Measurements from ENCODE around the gene TLR6. TPM values are rescaled to one million over a fixed set of nuclear protein-coding genes. Genes with fewer than 3 reads are reported as not detected.
"Not testable (repeated sequence)": the region's sequence is repeated elsewhere in the genome, so short reads cannot be mapped to it uniquely, and the experiment has no call there.

TLR6 gene
- polyA plus RNA-seq, 3 donors from 2014 or later, result 1.9 to 4.8 (median 3.9) TPM

DNA sequence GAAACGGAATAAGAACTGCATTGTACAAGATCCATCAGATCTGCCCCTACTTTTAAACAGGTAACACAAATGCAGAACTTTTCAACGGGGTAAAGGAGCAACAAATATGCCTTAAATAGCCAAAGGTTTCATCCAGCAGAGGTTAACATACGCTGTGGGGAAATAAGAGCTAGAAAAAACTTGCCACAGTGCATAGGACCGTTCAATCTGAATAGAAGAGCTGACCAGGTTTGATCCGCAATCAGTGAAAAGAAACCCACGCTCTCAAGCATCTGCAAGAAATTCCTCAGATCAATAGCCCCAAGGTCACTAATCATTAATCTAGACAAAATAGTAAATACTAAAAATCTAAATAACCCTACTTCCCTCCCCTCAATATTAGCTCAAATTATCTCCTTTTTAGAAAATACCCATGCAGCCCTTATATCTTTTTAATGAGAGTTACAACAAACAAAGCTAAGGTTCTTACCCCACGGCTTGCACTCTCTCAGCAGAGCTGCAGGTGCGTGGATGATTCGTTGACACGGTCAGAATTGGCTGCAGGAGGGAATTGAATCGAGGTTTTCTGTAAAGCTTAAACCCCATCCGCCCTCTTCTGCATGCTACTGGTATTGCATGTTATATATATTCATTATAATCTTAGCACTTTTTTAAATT is 74.0 kb downstream of the TLR6 start, which contains the start of gene TLR10:
TSS of gene TLR10 (minus strand) at position 539 of the 657 bp plus-strand sequence. CDS start 7,400 bp downstream, outside the sequence.
- Mint-ChIP-seq H3K36me3 (no peaks in the 10 kb centered on the region), H3K27me3 (ENCODE audit: low read depth in 3 of 3) (peaks cover 0 to 2% (median 2%) of the 10 kb centered on the region in 3 donors), H3K4me1 (peaks cover 2 to 8% of the 10 kb centered on the region in 2 donors), H3K9me3 (no peaks in the 10 kb centered on the region), H3K4me3 (peak within 1 kb of the TSS in 1 of 5 donors; percentile 66), H3K27ac (no peak within 1 kb of the TSS)
- DNase-seq, result peak; percentile 36 to 49 (median 45)

DNA sequence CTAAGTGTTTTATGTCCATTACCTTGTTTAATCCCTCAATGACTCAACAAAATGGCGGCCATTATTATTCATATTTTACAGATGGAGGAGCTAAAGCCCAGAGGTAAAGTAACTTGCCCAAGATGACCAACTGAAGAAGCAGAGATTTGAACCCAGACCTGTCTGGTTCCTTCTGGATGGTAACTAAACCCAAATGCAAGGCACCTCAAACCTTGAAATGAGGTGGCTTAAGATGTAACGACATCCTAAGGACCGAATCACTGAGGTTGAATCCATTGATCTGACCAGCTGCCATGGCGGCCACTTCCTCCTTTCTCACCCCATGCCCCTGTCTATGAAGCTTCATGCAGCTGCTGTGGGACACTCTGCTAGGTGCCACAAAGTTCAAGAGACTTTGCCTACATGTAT is 74.8 kb downstream of the TLR6 start:
- Mint-ChIP-seq H3K27ac (no peak overlapping the region), H3K4me1 (peaks cover 2 to 8% of the 10 kb centered on the region in 2 donors), H3K9me3 (no peaks in the 10 kb centered on the region), H3K36me3 (peaks cover 0 to 3% (median 0%) of the 10 kb centered on the region in 3 donors), H3K4me3 (no peak overlapping the region), H3K27me3 (ENCODE audit: low read depth in 3 of 3) (peaks cover 0 to 3% (median 2%) of the 10 kb centered on the region in 3 donors)
- DNase-seq, result no peak

DNA sequence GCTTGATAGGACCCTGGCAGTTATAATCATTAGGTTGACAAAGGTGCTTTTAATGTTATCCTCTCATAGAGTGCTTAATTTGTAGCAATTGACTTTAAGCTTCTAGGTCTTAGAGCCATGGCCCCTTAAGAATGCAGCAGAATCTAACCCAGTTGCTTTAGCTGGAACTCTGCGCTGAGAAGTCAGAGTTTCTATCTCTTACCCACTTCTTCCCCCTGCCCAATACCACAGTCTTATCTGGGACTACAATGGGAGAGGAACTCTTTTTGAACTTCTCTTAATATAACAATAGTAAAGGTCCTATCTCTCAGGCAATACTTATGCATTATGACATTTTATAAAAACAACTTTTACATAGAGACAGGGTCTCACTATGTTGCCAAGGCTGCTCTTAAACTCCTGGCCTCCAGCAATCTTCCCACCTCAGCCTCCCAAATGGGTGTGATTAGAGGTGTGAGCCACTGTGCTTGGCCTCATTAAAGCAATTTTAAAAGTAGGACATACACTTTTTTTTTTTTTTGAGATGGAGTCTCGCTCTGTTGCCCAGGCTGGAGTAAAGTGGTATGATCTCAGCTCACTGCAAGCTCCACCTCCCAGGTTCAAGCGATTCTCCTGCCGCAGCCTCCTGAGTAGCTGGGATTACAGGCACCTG is 75.7 kb downstream of the TLR6 start:
- no peak overlapping the region for H3K4me3 Mint-ChIP-seq
- no peak for DNase-seq

DNA sequence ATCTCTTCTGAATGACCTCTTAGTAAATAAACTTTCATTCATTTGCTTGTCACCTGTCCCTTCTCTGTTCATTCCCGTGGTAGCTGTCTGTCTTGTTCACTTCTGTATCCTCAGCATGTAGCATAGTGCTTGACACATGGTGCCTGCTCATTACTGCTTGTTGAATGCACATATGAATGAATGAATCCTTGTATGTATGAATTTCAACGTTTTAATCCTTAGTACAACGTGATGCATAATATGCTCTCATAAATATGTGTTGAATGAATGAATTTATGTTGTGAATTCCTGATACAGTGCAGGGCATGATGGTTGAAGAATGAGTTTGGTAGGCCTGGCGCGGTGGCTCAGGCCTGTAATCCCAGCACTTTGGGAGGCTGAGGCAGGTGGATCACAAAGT is 76.8 kb downstream of the TLR6 start:
- Mint-ChIP-seq H3K36me3 (peaks cover 0 to 4% (median 0%) of the 10 kb centered on the region in 3 donors), H3K27me3 (ENCODE audit: low read depth in 3 of 3) (peaks cover 0 to 9% (median 2%) of the 10 kb centered on the region in 3 donors), H3K27ac (no peak overlapping the region), H3K4me3 (no peak overlapping the region), H3K4me1 (peaks cover 2 to 8% of the 10 kb centered on the region in 2 donors), H3K9me3 (no peaks in the 10 kb centered on the region)
- DNase-seq, result no peak

More for the DNA sequence above, 75.7 kb downstream of the TLR6 start:
- H3K9me3 Mint-ChIP-seq, result no peaks in the 10 kb centered on the region
- H3K27ac Mint-ChIP-seq, result no peak overlapping the region
- H3K4me1 Mint-ChIP-seq, result peaks cover 2 to 8% of the 10 kb centered on the region in 2 donors
- H3K27me3 Mint-ChIP-seq (ENCODE audit: low read depth in 3 of 3), result peaks cover 0 to 9% (median 2%) of the 10 kb centered on the region in 3 donors
- peaks cover 0 to 4% (median 0%) of the 10 kb centered on the region in 3 donors for H3K36me3 Mint-ChIP-seq

DNA sequence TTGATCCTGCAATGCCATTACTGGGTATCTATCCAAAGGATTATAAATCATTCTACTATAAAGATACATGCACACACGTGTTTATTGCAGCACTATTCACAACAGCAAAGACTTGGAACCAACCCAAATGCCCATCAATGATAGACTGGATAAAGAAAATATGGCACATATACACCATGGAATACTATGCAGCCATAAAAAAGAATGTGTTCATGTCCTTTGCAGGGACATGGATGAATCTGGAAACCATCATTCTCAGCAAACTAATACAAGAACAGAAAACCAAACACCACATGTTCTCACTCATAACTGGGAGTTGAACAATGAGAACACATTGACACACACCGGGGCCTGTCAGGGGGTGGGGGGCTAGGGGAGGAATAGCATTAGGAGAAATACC is 78.7 kb downstream of the TLR6 start:
- not testable (repeated sequence) for H3K9me3 Mint-ChIP-seq; H3K27me3 Mint-ChIP-seq (ENCODE audit: low read depth in 3 of 3); H3K36me3 Mint-ChIP-seq; H3K4me3 Mint-ChIP-seq; H3K27ac Mint-ChIP-seq; H3K4me1 Mint-ChIP-seq; DNase-seq

DNA sequence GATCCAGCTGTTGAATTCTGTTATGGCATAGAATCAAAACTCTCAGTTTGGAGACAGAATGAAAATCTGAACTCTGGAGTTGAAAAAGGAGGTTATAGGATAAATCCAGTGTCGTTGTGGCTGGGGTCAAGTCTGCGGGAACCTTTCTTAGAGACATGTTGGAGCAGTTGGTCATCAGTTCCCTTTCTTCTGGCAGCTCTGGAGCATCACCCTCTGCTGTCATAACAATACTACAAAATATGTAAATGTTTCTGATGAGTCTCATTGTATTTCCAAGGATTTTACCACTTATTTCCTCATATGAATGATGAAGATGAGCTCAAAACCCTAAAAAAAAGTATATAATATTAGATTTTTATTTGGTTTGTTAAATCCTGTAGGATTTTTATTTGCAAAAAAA is 81.3 kb downstream of the TLR6 start:
- H3K27ac Mint-ChIP-seq, result no peak overlapping the region
- no peaks in the 10 kb centered on the region for H3K9me3 Mint-ChIP-seq
- H3K4me3 Mint-ChIP-seq, result no peak overlapping the region
- peaks cover 0 to 7% (median 2%) of the 10 kb centered on the region in 3 donors for H3K27me3 Mint-ChIP-seq (ENCODE audit: low read depth in 3 of 3)
- no peak for DNase-seq
- peaks cover 0 to 4% (median 0%) of the 10 kb centered on the region in 3 donors for H3K36me3 Mint-ChIP-seq
- no peaks in the 10 kb centered on the region for H3K4me1 Mint-ChIP-seq

DNA sequence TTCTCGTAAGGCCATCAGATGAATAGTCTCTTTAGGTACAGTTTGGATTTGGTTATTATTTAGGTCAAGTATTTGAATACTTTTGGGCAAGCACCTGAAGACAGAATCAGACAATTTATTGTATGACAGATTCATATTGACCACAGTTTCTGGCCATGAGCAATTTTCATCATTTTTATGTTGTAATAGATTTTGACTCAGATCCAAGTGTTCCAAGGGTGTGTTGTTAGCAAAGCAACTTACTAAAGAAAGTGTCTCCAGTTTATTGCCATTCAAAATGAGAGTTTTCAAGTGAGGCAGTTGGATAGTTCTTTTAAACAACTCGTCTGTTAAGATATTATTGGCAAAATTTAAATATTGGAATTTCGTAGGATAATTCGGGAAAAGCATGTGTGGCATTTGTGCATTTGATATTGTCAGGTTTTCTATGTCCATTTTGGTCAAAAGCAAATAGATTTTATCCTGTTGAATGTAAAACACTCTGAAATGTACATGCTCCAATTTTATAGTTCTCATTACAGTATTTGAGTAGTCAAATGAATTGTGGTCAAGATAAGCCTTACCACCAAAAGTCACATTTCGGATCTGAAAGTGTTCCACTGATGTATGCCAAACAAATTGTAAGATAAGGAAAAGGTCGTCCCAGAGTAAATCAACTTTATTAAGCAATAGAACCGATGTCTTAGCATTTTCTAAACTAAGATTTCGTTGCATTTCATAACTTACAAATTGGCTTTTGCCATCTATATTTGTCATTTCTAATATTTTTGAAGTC is 82.2 kb downstream of the TLR6 start:
- H3K4me1 Mint-ChIP-seq, result no peaks in the 10 kb centered on the region
- no peaks in the 10 kb centered on the region for H3K9me3 Mint-ChIP-seq
- H3K36me3 Mint-ChIP-seq, result peaks cover 0 to 4% (median 0%) of the 10 kb centered on the region in 3 donors
- no peak overlapping the region for H3K27ac Mint-ChIP-seq
- H3K27me3 Mint-ChIP-seq (ENCODE audit: low read depth in 3 of 3), result peaks cover 0 to 7% (median 5%) of the 10 kb centered on the region in 3 donors
- no peak overlapping the region for H3K4me3 Mint-ChIP-seq
- no peak for DNase-seq

Other genes starting within 250 kb of the TLR6 start
- gene KLF3, start 192.6 kb downstream of the TLR6 start, polyA plus RNA-seq, result 10 to 100 TPM; 41.3 to 78.0 (median 63.8) TPM
- gene TLR10, start 73.8 kb downstream of the TLR6 start, polyA plus RNA-seq, result 1 to 10 TPM in 1 of 3 donors, under 1 TPM in 2; 0.55 to 4.5 (median 0.72) TPM
- 10 to 100 TPM; 16.6 to 24.7 (median 20.0) TPM for gene TLR1, start 52.0 kb downstream of the TLR6 start, polyA plus RNA-seq
- not detected for gene FAM114A1, start 11.0 kb upstream of the TLR6 start, polyA plus RNA-seq
- 10 to 100 TPM; 16.3 to 31.9 (median 26.4) TPM for gene TMEM156, start 175.6 kb upstream of the TLR6 start, polyA plus RNA-seq
- 1 to 10 TPM; 5.5 to 8.9 (median 8.9) TPM for gene KLHL5, start 205.4 kb upstream of the TLR6 start, polyA plus RNA-seq

Data from immature natural killer cell (primary cell).